ENCODE measurements around the gene AHCYL2.

DNA sequence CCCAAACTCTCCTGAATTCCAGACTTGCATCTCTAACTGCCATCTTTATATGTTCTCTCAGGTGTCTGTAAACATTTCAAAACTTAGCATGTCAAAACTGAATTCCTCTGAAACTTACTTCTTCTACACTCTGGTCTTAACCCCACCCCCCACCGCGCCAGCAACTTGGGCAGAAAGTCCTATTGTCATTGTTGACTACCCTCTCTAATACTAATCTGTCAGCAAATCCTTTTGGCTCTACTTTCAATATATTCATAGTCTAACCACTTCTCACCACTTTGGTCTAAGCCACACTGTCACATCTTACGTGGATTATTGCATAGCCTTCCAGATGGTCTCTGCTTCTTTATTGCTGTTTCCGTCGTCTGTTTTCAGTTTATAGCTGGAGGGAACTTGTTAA, 86.6 kb downstream of the AHCYL2 start:
- TF ChIP-seq POLR2A (IDR thresholded peaks at IDR 0.05), result no peak
- TF ChIP-seq, protein P1, sequence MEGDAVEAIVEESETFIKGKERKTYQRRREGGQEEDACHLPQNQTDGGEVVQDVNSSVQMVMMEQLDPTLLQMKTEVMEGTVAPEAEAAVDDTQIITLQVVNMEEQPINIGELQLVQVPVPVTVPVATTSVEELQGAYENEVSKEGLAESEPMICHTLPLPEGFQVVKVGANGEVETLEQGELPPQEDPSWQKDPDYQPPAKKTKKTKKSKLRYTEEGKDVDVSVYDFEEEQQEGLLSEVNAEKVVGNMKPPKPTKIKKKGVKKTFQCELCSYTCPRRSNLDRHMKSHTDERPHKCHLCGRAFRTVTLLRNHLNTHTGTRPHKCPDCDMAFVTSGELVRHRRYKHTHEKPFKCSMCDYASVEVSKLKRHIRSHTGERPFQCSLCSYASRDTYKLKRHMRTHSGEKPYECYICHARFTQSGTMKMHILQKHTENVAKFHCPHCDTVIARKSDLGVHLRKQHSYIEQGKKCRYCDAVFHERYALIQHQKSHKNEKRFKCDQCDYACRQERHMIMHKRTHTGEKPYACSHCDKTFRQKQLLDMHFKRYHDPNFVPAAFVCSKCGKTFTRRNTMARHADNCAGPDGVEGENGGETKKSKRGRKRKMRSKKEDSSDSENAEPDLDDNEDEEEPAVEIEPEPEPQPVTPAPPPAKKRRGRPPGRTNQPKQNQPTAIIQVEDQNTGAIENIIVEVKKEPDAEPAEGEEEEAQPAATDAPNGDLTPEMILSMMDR (IDR thresholded peaks at IDR 0.05), result no peak

Data from gastroesophageal sphincter (tissue), 3 donors.